Adrenal gland (tissue), 5 donors: Measurements from ENCODE around the gene UBL5.

Source experiments
- CTCF ChIP-seq, 6 experiments: fragments of 450-650 bp in 4 of 6; fragments of 200-600 bp in 2 of 6; sonication (generic) in 1 of 6; IDR thresholded peaks; 1 replicate in 5 of 6; 2 replicates in 1 of 6; pipeline versions ENCODE4 v1.5.1 to v1.8.0; 2016 to 2021; ENCODE audit warnings: antibody characterized with exemption in 6 of 6, mild to moderate bottlenecking in 2 of 6, moderate library complexity in 1 of 6
- POLR2A ChIP-seq, 2 donors: fragments of 450-650 bp; IDR thresholded peaks; one replicate each; pipeline ENCODE4 v1.6.1; 2017; ENCODE audit warnings: antibody characterized with exemption in 2 of 2, mild to moderate bottlenecking in 2 of 2, moderate library complexity in 1 of 2
- donor health status: DM: no; HTN: no; CAD: no.

- TF ChIP-seq CTCF (IDR thresholded peaks at IDR 0.05) (peak; percentile 15 to 61 (median 44)), POLR2A (IDR thresholded peaks at IDR 0.05) (peak in 1 of 2 donors; percentile 4)
These were observed 7.2 kb downstream of the UBL5 start, which contains the start of gene PIN1 for GRCh38 chr19:9834726-9835506.
